DMS53 treated with DMSO at 0.1 percent for 48 hours (cell line): ENCODE data around the gene BOD1.

Source experiments
- DNase-seq: peaks from one replicate; lab custom pipeline; 2025; ENCODE audit not compliant: unreplicated experiment; lab: John Stamatoyannopoulos, UW

Gene BOD1

GRCh38 chr5:173578947-173579615, 37.4 kb downstream of the BOD1 start:
- no peak for DNase-seq

- no peak for DNase-seq
Observed at GRCh38 chr5:173577817-173578216, 38.6 kb downstream of the BOD1 start.

- DNase-seq: no peak
Observed at GRCh38 chr5:173577166-173577565, 39.3 kb downstream of the BOD1 start.

- DNase-seq: no peak
Observed at GRCh38 chr5:173575985-173576384, 40.5 kb downstream of the BOD1 start.

GRCh38 chr5:173574983-173575382, 41.5 kb downstream of the BOD1 start:
- no peak for DNase-seq

GRCh38 chr5:173573126-173573960, 43.1 kb downstream of the BOD1 start:
- DNase-seq: peak; percentile 58

GRCh38 chr5:173572431-173573125, 43.9 kb downstream of the BOD1 start:
- no peak for DNase-seq

- no peak for DNase-seq
Observed at GRCh38 chr5:173570321-173571090, 45.9 kb downstream of the BOD1 start.

GRCh38 chr5:173568703-173569102, 47.7 kb downstream of the BOD1 start:
- no peak for DNase-seq

GRCh38 chr5:173568128-173568527, 48.3 kb downstream of the BOD1 start:
- DNase-seq: no peak

GRCh38 chr5:173567548-173567947, 48.9 kb downstream of the BOD1 start:
- peak; percentile 19 for DNase-seq

- no peak for DNase-seq
Observed at GRCh38 chr5:173565491-173566072, 50.9 kb downstream of the BOD1 start.

- no peak for DNase-seq
Observed at GRCh38 chr5:173564106-173564505, 52.3 kb downstream of the BOD1 start.

- no peak for DNase-seq
Observed at GRCh38 chr5:173563246-173563645, 53.2 kb downstream of the BOD1 start.

GRCh38 chr5:173562451-173562850, 54.0 kb downstream of the BOD1 start:
- DNase-seq: no peak
